HG03520 (cell line): ENCODE results near the gene XPO1.

Experiments
- ATAC-seq: cut with Tn5 transposase; IDR thresholded peaks from one replicate; pipeline ENCODE4 v1.9.1; 2021; ENCODE audit warnings: mild to moderate bottlenecking, moderate library complexity; ENCODE audit not compliant: unreplicated experiment

The XPO1 gene

GRCh38 chr2:61435291-61435690 is 102.9 kb downstream of the XPO1 start:
- ATAC-seq = no peak

GRCh38 chr2:61434314-61434713 is 103.8 kb downstream of the XPO1 start:
- no peak for ATAC-seq

GRCh38 chr2:61433606-61434005 is 104.5 kb downstream of the XPO1 start:
- ATAC-seq = no peak

GRCh38 chr2:61432990-61433389 is 105.2 kb downstream of the XPO1 start:
- ATAC-seq = no peak

GRCh38 chr2:61431345-61431744 is 106.8 kb downstream of the XPO1 start:
- ATAC-seq = no peak
